Transverse colon (tissue), 4 donors: ENCODE data around the gene PUSL1.

Experiments used
- EP300 ChIP-seq: sonication (generic); formaldehyde crosslinking; IDR thresholded peaks from one replicate; pipeline ENCODE4 v1.6.1; 2017; ENCODE audit warnings: antibody characterized with exemption, low read depth
- POLR2A ChIP-seq: fragments of 450-650 bp; IDR thresholded peaks from one replicate; pipeline ENCODE4 v1.6.1; 2016; ENCODE audit warnings: antibody characterized with exemption, mild to moderate bottlenecking, moderate library complexity
- POLR2AphosphoS5 ChIP-seq, 3 donors: sonication (generic); formaldehyde crosslinking; IDR thresholded peaks; one replicate each; pipeline ENCODE4 v1.6.1; 2016; ENCODE audit warnings: antibody characterized with exemption in 3 of 3
- TF ChIP-seq, protein P1 (sequence below), 5 experiments: fragments of 200-600 bp in 3 of 5; fragments of 450-650 bp in 2 of 5; sonication (generic) in 3 of 5; IDR thresholded peaks; 1 replicate in 2 of 5; 2 replicates in 3 of 5; pipeline ENCODE4 v1.5.1; 2016 to 2017; ENCODE audit warnings: antibody characterized with exemption in 5 of 5, inconsistent platforms in 3 of 5, mild to moderate bottlenecking in 2 of 5, moderate library complexity in 1 of 5

DNA sequence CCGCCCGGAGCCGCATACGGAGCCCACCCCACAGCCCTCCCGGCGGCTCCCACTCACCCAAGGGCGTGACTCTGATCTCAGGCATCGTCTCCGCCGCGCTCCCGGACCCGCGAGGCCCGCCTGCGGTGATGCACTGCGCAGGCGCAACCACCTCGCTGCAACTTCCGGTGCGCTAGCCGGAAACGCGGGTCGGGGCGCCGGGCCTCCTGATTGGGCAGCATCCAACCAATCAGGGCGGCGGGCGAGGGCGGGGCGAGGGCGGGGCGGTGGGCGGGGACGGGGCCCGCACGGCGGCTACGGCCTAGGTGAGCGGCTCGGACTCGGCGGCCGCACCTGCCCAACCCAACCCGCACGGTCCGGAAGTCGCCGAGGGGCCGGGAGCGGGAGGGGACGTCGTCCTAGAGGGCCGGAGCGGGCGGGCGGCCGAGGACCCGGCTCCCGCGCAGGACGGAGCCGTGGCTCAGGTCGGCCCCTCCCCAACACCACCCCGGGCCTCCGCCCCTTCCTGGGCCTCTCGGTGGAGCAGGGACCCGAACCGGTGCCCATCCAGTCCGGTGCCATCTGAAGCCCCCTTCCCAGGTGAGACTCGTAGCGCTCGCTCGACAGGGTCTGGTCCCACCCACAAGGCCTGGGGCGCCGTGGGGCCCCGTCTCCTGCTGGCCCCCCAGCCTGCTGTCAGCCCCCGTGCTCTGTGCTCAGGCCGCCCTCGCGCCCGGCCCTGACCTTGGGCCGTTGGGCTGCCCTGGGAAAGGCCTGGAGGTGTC is 16.3 kb downstream of the PUSL1 start, which contains the start of the genes CPTP and INTS11:
- TF ChIP-seq, protein P1, sequence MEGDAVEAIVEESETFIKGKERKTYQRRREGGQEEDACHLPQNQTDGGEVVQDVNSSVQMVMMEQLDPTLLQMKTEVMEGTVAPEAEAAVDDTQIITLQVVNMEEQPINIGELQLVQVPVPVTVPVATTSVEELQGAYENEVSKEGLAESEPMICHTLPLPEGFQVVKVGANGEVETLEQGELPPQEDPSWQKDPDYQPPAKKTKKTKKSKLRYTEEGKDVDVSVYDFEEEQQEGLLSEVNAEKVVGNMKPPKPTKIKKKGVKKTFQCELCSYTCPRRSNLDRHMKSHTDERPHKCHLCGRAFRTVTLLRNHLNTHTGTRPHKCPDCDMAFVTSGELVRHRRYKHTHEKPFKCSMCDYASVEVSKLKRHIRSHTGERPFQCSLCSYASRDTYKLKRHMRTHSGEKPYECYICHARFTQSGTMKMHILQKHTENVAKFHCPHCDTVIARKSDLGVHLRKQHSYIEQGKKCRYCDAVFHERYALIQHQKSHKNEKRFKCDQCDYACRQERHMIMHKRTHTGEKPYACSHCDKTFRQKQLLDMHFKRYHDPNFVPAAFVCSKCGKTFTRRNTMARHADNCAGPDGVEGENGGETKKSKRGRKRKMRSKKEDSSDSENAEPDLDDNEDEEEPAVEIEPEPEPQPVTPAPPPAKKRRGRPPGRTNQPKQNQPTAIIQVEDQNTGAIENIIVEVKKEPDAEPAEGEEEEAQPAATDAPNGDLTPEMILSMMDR (IDR thresholded peaks at IDR 0.05), result no peak
- TF ChIP-seq POLR2AphosphoS5 (IDR thresholded peaks at IDR 0.05) (peak; percentile 84 to 94 (median 86)), POLR2A (peak; percentile 87), EP300 (no peak)
